ENCODE data around the gene TAF4. TPM values are rescaled to one million over a fixed set of nuclear protein-coding genes. Genes with fewer than 3 reads are reported as not detected.
"Not testable (repeated sequence)": the region's sequence is repeated elsewhere in the genome, so short reads cannot be mapped to it uniquely, and the experiment has no call there.

TAF4 gene
- total RNA-seq, 1 donor from 2014 or later, result 10.7 TPM

DNA sequence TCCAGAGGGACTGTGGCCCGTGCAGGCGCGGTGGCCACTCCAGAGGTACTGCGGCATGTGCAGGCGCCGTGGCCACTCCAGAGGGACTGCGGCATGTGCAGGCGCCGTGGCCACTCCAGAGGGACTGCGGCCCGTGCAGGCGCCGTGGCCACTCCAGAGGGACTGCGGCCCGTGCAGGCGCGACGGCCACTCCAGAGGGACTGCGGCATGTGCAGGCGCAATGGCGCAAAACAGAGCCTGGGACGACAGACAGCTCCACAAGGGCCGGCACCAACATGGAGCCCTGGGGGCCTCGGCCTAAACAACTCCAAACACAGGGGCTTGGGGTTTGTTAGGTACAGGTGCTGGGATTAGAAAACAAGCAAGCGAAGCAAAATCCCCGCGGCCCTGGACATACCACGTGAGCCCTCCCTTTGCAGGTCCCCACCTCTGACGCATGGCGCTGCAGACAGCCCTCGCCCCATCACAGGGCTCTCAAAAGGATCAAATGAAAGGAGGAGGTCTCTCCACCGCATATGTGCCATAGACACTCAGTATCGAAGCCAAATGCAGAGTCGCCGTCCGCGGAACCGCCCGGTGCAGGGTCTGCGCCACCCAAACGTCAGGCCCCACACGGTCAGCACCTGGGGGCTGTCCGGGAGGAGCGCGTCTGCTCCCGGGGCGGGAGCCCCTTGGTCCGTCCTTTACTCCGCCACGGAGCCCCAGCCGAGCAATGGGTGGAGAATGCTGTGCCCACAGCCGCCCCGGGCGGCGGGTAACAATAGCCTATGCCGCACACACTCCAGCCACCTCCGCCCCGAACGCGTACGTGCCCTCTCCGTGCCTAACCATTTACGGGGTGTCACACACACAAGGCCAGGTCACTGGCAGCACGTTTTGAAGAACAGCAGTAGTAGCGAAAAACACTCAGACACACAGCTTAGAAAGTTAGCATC is 85.7 kb downstream of the TAF4 start:
- DNase-seq (ENCODE audit: missing footprints), result no peak
- no peak for ATAC-seq
- intact Hi-C loops (cut with DNase I), result no loop called here

DNA sequence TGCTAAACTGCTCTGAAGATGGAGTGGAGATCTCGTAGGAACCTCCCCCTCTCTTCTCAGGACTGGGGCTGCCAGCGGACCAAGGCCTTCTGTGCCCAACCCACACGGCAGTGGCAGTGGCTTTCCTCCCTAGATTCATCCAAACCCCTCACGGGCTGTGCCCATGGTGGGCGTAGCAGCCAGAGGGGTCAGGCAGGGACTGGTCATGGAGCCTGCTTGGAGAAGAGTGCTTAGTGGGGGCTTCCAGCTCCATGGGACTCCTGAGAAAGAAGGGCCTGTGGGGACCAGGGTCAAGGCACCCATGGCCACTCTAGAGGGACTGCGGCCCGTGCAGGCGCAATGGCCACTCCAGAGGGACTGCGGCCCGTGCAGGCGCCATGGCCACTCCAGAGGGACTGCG is 86.6 kb downstream of the TAF4 start:
- ATAC-seq (no peak), DNase-seq (ENCODE audit: missing footprints) (no peak)
- intact Hi-C loops (cut with DNase I), result no loop called here

GRCh38 chr20:61978491-61978890 is 87.2 kb downstream of the TAF4 start:
- ATAC-seq (no peak), DNase-seq (ENCODE audit: missing footprints) (no peak)
- intact Hi-C loops (cut with DNase I), result no loop called here

DNA sequence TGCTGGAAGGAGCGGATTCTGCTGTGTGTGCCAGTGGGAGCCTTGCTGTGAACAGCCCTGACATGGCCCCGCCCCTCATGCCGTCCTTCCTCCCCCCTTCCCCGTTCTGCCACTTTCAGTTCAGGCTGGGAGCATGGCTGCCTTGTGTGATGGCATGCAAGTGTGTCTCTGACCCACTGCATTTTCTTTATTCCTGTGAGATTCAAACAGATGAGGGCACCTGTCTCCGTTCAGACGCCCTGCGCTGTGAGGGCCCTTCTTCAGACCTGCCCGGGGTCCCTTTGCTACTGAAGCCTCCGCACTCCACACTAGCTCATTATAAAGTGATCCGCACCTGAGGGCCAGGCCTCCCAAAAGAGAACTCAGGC is 88.3 kb downstream of the TAF4 start:
- ATAC-seq (no peak), DNase-seq (ENCODE audit: missing footprints) (no peak)
- intact Hi-C loops (cut with DNase I), result no loop called here

- no peak for ATAC-seq
- intact Hi-C loops (cut with DNase I), result no loop called here
- DNase-seq (ENCODE audit: missing footprints), result no peak
Observed at GRCh38 chr20:61976644-61977418, 88.8 kb downstream of the TAF4 start.

DNA sequence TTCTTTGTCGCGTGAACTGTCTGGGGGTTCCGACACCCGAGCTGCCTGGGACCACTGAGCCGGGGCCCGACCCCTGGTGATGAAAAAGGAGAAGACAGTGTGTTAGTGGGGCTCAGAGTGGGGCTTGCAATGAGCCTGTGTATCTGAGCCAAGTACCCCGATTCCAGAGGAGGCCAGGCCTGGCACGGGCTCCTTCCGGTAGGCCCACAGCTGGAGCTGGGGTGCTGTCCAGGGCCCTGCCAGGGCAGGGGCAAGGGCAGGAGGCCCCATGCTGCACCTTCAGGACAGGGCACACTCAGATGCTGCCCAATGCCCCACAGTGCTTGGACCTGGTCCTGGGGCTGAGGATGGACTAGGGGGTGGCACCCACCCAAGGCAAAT is 89.4 kb downstream of the TAF4 start:
- ATAC-seq, result no peak
- no peak for DNase-seq (ENCODE audit: missing footprints)
- intact Hi-C loops (cut with DNase I), result no loop called here

GRCh38 chr20:61975407-61976129 is 90.1 kb downstream of the TAF4 start:
- no peak for ATAC-seq
- intact Hi-C loops (cut with DNase I), result no loop called here
- no peak for DNase-seq (ENCODE audit: missing footprints)

GRCh38 chr20:61974357-61974665 is 91.4 kb downstream of the TAF4 start:
- intact Hi-C loops (cut with DNase I), result no loop called here
- DNase-seq (ENCODE audit: missing footprints) (no peak), ATAC-seq (no peak)

GRCh38 chr20:61973515-61974356 is 91.9 kb downstream of the TAF4 start:
- intact Hi-C loops (cut with DNase I), result no loop called here
- DNase-seq (ENCODE audit: missing footprints), result no peak
- no peak for ATAC-seq

GRCh38 chr20:61972636-61973508 is 92.8 kb downstream of the TAF4 start:
- DNase-seq (ENCODE audit: missing footprints), result no peak
- peak; percentile 60 for ATAC-seq
- intact Hi-C loops (cut with DNase I), result no loop called here

DNA sequence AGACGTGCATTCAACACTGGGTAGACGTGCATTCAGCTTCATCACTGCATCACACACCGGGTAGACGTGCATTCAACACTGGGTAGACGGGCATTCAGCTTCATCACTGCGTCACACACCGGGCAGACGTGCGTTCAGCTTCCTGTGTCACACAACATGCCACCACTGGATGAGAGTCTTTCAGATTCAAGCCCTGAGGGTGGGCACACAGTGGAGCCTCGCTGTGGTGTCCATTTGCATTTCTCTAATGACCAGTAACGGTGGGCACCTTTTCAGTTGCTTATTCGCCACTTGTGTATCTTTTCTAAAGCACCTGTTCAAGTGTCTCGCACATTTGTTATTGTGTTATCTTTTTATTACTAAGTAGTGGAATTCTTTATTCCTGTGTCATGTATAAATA is 94.1 kb downstream of the TAF4 start:
- intact Hi-C loops (cut with DNase I); ATAC-seq; DNase-seq (ENCODE audit: missing footprints): not testable (repeated sequence)

DNA sequence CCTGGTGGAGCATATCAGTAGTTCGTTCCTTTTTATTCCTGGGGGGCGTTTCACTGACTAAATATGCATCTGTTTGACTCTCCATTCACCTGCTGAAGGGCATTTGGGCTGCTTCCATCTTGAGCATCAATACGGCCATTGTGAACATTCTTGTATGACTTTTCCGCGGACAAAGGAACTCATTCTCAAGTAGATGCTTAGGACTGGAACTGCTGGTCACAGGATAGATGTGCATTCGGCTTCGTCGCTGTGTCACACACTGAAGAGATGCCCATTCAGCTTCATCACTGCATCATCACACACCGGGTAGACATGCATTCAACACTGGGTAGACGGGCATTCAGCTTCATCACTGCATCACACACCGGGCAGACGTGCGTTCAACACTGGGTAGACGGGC is 95.3 kb downstream of the TAF4 start:
- no peak for DNase-seq (ENCODE audit: missing footprints)
- no peak for ATAC-seq
- intact Hi-C loops (cut with DNase I), result no loop called here

DNA sequence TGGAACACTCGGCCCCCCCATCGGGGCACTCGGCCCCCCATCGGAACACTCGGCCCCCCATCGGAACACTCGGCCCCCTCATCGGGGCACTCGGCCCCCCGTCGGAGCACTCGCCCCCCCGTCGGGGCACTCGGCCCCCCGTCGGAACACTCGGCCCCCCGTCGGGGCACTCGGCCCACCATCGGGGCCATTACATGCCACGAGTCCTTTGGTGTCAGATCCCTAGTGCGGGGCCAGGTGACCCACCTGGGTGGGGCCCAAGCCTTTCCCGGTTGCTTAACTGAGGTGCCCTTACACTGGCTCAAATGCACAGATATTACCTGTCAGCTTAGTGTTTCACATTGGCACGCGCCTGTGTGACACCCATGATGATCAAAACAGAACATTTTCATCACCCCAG is 95.9 kb downstream of the TAF4 start:
- ATAC-seq (no peak), DNase-seq (ENCODE audit: missing footprints) (no peak)
- intact Hi-C loops (cut with DNase I), result no loop called here

DNA sequence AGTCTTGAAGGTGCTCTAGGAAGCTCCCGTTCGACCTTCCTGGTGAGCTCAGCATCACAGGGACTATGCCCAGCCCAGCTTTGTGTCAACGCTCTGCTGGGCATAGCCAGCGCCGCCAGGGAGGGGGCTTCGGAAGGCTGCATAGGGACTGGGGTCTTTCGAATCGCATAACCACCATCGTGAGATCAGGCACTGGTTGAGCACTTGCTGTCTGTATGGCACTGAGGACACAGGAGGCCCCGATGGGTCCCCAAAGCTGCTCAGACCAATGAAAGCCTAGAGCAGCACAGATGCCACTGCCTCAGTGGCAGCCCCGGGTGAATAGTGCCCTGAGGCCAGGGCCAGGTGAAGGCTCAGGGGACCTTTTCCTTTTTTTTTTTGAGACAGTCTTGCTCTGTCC is 96.7 kb downstream of the TAF4 start:
- DNase-seq (ENCODE audit: missing footprints), result no peak
- intact Hi-C loops (cut with DNase I), result no loop called here
- no peak for ATAC-seq

GRCh38 chr20:61968036-61968810 is 97.5 kb downstream of the TAF4 start:
- DNase-seq (ENCODE audit: missing footprints) (no peak), ATAC-seq (no peak)
- intact Hi-C loops (cut with DNase I), result no loop called here

- DNase-seq (ENCODE audit: missing footprints), result no peak
- no peak for ATAC-seq
- intact Hi-C loops (cut with DNase I), result no loop called here
Observed at GRCh38 chr20:61967300-61967699, 98.4 kb downstream of the TAF4 start.

DNA sequence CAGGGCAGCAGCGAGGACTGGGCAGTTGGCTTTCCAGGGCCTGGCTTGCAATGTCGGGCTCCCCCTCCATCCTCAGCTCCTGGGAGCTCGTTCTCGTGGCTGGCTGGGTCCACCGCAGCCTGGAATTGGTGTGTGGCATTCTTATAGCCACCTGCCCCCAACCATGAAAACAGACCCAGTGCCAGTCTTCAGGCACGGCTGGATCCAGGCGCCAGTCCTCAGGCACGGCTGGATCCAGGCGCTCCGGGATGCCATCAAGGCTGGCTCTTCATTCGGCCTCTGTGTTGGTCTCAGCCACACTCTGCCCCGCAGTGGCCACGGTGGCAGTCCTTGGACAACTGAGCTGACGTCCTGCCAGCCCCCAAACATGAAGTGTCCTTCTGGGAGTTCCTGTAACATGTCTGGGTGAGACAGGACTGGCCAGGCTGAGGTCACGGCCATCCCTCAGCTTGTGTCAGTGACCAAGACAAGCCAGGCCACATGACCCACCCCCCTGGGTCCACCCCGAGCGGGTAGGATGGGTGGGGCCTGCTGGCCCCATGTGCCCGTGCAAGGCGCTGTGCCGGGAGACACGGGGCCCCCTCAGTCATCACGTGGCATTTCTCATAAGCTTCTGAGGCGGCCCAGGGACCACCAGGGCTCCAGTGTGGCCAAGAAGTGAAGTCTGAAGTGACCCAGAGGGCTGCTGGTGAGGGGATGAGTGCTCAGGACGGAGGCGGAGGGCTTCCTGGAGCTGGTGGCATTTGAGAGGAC is 99.0 kb downstream of the TAF4 start:
- no peak for DNase-seq (ENCODE audit: missing footprints)
- intact Hi-C loops (cut with DNase I), result no loop called here
- no peak for ATAC-seq

Data from Right ventricle myocardium inferior (tissue), 1 donor.